ENCODE measurements around the gene ATAD3C.
"Not testable (repeated sequence)": the region's sequence is repeated elsewhere in the genome, so short reads cannot be mapped to it uniquely, and the experiment has no call there.

The ATAD3C gene

DNA sequence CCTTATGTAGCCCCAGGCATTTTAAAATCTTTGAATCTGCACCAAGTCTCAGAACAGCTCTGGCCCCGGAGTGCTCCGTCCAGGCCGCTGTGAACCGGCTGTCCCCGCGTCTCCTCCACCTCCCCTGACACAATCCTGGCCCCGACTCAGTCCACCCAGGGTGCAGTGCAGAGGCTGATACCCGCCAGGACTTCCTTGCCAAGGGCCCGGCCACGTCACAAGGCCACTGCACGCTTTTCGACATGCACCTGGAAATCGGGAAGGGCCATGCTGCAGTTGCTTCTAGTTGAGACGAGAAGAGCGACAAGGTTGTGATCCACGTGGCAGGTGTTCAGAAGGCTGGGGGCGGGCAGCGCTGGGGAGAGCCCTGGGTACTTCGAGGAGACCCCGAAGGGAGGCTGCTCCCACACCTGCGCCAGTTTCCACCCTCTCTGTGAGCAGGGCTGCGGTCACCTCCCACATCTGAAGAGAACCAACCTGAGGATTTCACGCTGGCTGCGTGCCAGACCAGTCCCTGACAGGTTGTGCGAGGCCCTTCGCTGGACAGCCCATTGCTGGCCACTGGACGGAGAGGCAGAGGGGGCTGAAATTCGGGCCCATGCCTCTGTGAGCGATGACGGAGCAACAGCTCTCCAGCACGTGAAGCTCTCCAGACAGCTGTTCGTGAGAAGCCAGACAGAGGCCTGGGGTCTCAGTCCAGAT, 7.3 kb upstream of the ATAD3C start:
- DNase-seq (ENCODE audit: low read depth), result no peak

DNA sequence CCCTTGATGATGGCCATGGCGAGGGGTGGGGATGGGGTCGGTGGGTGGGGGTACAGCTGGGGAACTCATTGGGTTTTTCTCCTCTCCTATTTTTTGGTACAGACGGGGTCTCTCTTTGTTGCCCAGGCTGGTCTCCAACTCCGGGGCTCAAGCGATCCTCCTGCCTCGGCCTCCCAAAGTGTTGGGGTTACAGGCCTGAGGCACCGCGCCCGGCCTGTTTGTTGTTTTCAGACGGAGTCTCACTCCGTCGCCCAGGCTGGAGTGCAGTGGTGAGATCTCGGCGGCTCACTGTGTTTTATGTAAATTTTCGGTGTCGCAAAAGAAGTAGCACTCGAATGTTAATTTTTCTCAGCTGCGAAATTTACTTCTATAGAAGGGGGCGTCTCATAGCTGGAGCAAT, 2.9 kb upstream of the ATAD3C start:
- not testable (repeated sequence) for DNase-seq (ENCODE audit: low read depth)

DNA sequence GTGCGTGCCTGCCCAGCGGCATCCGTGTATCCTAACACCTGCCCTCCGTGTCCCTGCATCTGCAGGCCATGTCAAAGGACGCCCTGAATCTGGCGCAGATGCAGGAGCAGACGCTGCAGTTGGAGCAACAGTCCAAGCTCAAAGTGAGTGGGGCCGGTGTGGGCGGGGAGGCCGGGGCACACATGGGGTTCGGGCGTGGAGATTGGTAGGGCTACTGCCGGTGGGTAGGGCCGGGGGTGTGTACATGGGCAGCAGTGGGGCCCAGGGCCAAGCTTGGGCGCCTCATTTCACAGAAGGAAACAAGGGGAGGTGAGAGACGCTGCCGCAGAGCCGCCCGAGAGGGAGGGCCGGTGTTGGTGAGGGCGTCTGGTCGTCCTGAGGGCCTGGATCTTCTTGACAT, 1.1 kb downstream of the ATAD3C start:
- not testable (repeated sequence) for DNase-seq (ENCODE audit: low read depth)

DNA sequence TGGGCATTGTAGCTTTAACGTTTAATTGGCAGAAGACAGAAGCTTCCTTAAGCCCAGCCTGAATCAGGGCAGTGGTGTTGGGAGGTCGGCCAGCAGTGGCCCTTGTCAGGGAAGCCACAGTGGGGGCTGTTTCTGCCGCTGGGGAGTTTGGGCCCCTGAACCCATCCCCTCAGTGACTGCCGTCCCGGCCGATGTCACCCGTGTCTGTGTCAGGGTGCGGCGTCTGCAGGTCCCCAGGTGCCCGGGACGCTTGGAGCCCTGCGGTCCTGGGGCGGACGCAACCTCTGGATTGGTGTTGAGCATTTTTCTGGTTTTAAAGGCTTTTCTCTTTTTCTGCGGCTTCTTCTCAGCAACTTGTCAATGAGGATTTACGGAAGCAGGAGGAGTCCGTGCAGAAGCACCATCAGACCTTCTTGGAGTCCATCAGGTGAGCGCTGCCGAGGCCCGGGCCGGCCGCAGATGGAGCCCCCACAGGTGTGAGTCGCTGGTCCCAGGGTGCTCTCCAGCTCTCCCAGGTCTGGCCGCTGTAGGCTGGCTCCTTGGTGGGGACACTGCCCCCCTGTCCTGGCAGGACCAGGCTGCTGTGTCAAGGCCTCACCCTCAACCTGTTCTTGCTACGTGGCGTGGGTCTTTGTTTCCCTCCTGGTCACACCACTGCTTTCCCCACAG, 2.3 kb downstream of the ATAD3C start:
- DNase-seq (ENCODE audit: low read depth), result no peak

DNA sequence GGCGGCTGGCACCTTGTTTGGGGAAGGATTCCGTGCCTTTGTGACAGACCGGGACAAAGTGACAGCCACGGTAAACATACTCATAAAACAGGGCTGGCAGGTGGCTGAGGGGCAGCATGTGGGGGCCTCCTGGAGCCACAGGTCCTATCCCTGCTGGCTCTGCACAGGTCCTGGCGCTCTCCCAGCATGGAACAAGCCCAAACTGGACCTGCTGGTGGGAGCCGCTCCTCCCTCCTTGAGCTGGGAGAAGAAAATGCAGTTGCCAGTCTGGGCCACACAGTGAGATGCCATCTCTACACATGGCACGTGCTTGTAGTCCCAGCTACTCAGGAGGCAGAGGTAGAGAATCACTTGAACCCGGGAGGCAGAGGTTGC, 2.9 kb downstream of the ATAD3C start:
- not testable (repeated sequence) for DNase-seq (ENCODE audit: low read depth)

DNA sequence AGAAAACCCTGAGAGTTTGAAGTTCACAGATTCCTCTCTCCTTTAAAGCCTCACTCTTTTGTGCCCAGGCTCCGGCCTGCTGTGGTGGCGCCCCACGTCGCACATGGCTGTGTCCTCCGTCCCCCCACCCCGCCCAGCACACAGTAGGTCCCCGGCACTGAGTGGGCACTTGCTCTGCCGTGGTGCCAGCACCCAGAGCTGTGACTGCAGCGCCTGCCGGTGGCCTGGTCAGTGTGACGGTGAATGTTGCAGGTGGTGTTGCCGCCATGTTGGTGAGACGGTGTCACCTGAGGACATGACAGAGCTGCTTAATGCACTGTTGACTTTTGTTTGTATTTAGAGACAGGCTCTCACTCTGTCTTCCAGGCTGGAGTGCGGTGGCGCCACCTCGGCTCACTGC, 3.4 kb downstream of the ATAD3C start:
- no peak for DNase-seq (ENCODE audit: low read depth)

DNA sequence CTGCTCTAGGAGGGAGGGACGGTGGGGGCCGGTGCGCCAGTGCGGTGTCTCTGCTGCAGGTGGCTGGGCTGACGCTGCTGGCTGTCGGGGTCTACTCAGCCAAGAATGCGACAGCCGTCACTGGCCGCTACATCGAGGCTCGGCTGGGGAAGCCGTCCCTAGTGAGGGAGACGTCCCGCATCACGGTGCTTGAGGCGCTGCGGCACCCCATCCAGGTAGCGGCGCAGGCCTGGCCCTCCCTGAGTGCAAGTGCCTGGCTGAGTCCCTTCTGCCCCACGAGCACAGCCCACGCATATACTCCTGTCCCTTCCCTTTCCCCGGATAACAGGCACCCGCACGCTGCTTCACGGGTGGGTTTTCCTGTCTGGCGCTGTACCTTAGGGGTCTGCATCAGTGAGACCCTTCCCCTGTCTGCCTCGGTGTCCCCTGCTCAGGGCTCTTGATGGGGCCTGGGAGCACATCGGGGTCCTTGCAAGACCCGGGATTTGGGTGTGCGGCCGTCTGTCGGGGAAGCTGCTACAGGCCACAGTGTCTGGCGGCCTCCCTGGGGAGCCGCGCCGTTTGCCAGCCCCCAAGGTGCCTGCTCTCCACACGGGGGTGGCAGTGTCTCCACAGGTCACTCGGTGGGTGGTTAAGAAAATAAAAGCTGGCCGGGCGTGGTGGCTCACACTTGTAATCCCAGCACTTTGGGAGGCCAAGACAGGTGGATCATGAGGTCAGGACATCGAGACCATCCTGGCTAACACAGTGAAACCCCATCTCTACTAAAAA, 5.0 kb downstream of the ATAD3C start:
- not testable (repeated sequence) for DNase-seq (ENCODE audit: low read depth)

DNA sequence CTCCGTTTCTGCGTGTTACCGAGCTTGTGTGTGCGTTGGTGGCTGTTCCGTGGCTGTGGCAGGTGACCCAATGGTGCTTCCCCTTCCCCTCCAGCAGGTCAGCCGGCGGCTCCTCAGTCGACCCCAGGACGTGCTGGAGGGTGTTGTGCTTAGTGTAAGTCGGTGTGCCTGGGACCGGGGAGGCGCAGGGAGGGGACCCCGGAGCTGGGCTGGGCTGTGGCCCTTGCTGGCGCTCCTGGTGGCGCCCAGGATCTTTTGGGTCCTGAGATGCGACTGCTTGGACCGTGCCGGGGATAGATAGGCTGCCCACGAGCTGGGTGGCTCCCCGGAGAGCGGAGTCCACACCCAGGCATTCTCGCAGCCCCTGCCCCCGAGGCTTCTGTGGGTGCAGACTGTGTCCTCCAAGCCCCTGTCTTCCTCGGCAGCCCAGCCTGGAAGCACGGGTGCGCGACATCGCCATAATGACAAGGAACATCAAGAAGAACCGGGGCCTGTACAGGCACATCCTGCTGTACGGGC, 5.9 kb downstream of the ATAD3C start:
- no peak for DNase-seq (ENCODE audit: low read depth)

DNA sequence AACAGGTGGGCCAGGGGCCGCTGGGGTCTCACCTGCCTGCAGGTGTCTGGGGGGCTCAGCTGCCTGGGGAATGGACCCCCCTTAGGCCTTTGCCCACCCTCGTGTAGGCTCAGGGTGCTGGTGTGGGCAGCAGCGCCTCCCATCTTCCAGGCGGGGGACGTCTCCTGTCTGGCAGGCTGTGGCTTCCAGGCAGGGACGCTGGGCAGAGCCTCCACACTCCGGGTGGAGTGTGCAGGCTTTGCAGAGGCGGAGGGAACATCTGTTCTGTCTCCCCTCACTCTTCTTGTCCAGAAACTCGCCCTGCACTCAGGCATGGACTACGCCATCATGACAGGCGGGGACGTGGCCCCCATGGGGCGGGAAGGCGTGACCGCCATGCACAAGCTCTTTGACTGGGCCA, 6.4 kb downstream of the ATAD3C start:
- not testable (repeated sequence) for DNase-seq (ENCODE audit: low read depth)

DNA sequence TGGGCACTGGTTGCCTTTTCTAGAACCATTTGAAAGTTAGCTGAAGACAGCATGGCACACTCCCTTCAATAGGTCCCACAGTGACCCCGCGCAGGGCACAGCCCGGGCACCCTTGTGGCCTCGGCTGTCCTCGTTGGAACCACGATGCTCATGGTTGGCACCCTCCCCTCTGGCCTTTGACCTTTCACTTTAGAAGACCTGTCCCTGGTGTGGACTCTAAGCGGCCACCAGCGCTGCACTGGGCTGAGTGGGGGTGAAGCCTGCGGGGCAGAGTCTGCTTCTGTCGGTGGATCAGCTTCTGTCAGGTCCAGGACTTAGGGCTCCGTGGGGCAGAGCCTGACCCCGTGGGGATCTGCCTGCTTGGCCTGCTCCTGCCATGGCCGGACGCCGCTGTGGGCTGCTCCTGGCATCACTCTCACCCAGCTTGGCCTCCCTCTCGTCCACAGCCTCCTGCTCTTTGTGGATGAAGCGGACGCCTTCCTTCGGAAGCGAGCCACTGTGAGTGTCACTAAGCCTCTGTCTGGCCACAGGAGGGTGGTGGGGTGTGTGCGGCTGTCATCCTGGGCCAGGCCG, 7.3 kb downstream of the ATAD3C start:
- not testable (repeated sequence) for DNase-seq (ENCODE audit: low read depth)

DNA sequence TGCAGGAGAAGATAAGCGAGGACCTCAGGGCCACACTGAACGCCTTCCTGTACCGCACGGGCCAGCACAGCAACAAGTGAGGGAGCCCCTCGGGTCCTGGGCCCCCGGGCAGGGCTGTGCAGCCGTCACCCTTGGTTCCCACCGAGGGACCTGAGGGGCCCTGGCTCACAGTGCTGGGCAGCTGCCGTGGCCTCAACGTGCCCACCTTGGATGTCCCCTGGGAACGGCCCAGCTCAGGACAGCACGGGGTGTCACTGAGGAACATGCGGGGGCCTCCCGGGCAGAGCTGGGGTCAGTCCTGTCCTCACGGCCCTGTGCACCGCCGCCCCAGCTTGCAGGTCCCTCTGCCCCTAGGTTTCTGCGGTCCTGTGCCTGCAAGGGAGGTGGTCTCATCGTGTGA, 9.7 kb downstream of the ATAD3C start:
- DNase-seq (ENCODE audit: low read depth), result not testable (repeated sequence)

DNA sequence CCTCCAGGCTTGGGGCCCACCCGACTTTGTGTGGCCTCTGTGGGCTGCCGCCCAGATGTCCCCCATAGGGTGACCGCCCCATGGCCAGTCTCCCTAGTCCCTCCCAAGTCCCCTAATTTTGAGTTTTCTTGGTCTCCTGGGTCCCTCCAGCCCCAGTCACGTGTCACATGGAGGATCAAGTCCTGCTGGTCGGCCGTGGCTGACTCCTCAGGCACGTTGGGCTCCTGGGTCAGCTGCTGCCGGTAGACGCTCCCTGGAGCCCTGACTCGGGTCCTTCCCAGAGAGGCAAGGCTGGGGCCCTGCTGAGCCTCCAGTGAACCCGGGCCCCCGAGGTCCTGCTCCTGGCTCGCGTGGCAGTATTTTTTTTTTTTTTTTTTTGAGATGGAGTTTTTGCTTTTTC, 10.2 kb downstream of the ATAD3C start:
- not testable (repeated sequence) for DNase-seq (ENCODE audit: low read depth)

DNA sequence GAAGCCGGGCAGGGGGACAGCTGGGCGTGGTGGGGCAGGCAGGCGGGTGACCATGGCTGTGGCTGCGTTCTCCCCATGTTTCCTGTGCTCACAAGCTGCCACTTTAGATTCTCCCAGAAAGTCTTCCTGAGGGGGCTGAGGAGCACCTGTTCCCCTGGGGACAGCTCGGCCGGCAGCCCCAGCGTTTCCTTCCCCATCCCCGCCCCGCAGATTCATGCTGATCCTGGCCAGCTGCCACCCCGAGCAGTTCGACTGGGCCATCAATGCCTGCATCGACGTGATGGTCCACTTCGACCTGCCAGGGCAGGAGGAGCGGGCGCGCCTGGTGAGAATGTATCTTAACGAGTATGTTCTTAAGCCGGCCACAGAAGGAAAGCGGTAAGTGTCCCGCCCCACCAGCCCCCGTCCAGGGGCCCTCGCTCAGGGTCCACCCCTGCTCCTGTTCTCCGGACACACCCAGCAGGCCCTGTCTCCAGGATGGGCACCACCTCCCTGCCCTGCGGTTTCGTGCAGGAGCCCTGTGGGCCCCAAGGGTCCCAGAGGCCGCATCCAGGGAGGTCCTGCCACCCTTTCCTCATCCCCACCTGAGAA, 11.1 kb downstream of the ATAD3C start:
- DNase-seq (ENCODE audit: low read depth), result no peak

DNA sequence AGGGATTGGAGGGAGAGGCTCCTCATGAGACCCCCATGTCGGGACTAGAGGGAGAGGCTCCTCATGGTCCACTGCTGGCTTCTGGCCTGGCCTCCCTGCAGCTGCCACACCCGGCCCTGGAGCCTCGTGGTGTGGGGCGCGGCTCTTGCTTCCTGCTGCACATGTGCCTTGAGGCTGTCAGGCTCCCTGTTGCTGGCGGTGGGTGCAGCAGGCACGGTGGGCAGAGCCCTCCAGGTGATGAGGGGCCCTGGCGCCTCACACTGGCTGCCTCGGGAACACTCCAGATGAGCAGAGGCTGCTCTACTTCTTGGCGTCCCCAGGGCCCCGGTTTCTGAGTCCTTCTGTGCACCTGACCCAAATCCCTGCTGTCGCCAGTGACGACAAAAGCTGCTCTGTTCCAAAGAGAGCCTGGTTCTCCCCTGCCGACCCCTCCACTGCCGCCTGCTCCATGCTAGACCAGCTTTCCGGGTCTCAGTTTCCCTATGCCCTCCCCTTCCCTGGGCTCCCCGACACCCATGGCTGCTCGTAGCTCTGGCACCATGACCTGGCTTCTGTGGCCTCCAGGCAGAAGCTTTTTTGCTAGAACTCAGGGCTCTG, 12.3 kb downstream of the ATAD3C start:
- no peak for DNase-seq (ENCODE audit: low read depth)

DNA sequence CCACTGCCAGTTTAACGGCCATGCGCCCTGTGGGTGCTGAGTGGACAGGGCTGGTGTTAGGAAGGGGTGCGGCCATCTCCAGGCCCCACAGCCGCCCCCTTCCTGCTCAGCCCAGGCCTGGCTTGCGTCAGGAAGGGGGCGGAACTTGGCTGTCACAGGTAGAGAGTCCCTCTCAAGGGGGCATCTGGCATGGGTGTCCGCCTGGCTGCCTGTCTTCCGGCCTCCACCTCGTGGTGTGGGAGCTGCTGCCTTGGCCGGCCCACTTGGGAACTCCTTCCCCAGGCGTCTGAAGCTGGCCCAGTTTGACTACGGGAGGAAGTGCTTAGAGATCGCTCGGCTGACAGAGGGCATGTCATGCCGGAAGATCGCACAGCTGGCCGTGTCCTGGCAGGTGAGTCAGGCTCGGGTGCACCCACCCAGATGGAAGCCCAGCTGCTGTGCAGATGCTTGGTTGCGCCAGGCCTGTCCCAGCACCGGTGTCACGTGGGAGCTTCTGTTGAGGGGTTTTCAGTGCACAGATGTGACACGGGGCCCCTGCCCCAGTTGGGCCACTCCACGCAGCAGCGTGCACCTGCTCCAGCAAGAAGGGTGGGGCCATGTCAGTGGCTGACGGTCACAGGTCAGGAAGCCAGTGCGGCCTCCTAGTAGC, 13.0 kb downstream of the ATAD3C start:
- DNase-seq (ENCODE audit: low read depth), result no peak

DNA sequence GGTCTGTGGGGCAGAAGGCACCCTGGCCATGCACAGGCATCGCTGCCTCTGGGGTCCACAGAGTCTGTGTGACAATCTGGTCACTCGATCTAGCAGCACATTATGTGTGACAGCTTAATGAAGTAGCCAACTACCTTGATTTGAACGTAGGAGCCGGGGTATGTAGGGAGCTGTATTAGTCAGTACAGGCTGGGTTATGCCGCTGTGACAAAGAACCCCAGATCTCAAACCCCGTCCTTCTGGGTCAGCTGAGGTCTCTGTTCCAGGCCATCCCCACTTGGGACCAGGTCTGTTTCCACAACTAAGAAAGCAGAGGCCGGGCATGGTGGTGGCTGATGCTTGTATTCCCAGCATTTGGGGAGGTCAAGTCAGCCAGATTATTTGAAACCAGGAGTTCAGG, 13.8 kb downstream of the ATAD3C start:
- DNase-seq (ENCODE audit: low read depth), result no peak

DNA sequence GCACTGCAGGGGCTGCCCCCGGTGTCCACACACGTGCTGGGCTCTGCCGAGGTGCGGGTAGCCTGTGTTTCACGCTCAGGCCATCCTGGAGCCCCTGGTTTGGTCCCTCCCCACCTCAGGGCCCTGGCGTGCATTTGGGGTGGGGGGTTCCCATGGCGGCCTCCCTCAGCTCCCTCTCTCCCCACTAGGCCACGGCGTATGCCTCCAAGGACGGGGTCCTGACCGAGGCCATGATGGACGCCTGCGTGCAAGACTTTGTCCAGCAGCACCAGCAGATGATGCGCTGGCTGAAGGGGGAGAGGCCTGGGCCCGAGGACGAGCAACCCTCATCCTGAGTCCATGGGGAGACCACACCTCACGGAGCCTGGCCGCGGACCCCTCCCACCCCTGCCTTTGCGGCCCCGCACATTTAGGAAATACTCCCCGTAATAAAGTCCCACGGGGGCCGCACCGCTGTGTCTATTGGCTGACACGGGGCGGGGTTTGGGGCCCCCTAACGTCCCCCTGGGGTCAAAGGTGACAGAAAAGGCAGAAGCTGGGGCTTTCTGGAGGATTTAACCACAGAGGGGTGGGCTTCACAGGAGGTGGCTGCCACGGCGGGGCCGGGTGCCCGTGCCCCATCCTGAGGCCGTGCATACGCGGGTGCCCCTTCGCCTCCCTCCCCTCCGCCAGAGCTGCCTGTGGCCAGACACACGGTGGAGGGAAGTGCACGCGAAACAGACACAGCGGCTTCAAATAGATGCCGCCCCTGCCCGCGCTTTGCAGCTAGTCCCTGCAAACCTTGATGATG, 18.9 kb downstream of the ATAD3C start:
- not testable (repeated sequence) for DNase-seq (ENCODE audit: low read depth)

DNA sequence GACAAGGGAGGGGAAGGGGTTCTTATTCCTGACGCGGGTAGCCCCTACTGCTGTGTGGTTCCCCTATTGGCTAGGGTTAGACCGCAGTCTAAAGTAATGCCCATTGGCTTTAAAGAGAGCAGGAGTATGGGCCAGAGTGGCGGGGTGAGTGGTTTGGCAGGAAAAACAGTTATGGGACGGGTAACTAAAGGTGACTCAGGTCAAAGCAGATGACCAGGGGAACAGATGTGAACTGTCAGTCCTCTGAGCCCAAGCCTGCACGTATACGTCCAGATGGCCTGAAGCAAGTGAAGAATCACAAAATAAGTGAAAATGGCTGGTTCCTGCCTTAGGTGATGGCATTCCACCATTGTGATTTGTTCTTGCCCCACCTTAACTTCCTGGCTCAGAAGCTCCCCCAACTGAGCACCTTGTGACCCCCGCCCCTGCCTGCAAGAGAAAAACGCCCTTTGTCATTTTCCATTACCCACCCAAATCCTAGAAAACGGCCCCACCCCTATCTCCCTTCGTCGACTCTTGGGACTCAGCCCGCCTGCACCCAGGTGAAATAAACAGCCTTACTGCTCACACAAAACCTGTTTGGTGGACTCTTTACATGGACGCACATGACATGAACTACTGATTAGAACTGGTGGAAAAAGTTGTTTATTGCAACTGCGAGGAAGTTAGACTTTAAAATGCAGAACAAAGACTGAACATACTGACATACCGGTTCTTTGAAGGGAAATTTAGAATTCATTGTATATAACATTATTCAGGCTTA, 21.3 kb downstream of the ATAD3C start:
- no peak for DNase-seq (ENCODE audit: low read depth)

DNA sequence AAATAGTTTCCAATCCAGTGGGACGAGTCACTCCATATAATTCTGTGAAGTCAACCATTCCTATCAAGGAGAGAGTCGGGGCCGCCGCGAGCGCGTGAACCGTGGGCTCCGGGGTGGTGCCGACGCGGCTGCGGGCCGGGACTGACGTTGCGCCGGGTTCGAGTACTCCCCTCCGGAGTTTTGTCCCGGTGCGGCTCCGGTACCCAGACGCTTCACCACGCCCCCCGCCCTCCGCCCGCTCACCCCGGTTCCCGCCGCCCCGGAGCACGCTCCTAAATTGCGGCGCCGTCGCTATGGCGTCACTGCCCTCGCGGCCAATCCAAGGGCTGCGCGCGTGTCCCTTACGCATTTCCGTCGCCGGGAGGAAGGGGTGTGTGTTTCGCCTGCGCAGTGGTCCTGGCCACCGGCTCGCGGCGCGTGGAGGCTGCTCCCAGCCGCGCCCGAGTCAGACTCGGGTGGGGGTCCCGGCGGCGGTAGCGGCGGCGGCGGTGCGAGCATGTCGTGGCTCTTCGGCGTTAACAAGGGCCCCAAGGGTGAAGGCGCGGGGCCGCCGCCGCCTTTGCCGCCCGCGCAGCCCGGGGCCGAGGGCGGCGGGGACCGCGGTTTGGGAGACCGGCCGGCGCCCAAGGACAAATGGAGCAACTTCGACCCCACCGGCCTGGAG, 22.0 kb downstream of the ATAD3C start, which contains the start of gene ATAD3B:
ATAD3B (plus strand) TSS at position 377 of the 664 bp plus-strand sequence; CDS start at position 497, 120 bp downstream.
- DNase-seq (ENCODE audit: low read depth), result peak; percentile 94
